Measurements from ENCODE around the gene SECTM1.

SECTM1 gene

DNA sequence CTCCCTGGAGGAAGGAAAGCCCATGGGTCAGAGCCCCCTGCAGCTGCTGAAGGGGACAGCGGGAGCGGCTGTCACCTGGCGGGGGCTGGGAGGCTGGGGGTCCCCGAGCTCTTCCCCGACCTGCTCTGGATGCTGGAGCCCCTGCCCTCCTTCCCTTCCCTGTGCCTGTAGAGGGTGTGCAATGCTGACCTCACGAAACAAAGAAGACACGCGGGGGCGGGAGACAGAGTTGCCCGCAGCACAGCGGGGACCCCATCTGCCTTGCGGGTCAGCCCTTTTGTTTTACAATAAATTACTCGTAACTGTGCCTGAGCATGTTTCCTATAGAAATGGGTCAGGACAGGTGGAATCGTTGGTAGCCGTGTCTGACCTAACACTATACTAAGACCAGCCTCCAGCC is 6.3 kb downstream of the SECTM1 start:
- FAIRE-seq, result no peak

DNA sequence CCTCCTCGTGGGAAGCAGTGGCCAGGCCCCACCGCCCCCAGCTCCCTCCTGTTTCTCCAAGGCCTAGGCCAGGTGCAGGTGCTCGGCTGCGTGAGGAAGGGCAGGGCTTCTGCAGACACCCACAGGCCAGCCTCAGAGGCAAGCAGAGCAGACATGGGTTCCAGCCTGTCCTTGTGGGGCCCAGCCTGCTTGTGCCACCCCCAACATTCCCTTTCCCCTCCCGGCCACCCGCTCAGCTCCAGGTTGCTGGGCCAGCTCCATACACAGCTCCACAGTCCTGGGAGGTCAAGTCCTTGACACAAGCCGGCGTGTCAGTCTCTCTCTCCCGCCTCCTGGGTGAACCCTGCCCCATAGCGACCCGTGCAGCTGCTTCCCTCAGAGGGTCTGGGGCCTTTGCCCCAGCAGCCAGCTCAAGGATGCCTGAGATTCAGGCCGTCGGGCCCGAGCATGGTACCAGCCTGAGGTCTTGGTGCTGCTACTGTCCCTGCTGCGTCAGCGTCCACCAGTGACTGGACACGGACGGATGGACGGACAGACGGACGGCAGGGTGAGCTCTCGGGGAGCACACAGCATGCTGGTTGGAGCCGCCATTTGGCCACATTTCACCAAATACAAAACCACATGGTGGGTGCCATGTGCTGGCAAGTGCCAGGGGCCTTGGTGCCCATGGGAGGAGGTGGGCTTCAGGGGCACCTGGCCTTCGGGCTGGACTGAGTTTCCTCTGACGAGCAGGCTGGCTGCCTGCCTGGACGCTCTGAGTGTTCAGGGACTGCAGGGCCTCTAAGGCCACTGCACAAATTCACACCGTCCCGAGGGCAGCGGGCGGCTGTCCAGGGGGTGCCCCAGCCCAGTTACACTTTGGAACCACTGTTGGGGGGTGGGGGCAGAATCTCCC is 8.0 kb downstream of the SECTM1 start:
- FAIRE-seq, result no peak

DNA sequence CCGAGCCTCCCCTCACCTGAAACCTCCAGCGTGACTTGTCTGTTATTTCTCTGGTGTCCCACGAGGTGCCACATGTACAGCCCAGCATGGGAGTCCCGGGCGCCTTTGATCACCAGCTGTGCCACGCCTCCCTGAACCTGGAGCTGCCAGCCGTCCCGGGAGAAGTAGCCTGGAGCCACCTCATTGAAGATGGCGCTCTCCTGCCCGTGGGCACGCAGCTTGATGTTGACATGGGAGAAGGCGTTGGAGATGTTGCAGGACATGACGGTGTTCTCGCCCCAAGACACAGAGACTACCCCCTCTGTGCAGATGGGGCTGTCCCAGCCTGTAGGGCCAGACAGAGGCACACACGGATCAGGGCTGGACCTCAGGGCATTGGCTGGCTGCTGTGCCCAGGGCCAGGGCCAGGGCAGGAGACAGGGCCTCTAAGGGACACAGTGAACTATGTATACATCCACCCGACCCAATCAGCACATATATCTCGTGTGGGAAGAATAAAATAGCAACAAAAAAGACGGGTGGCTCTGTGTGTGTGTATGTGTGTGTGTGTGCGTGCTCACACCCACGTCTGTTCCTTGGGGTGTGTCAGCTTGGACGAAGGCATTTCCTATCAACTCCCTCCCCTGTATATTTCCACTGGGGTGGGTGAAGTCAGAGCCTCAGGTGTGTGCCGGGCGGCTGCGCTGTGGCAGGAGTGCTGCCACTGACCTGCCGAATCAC is 8.8 kb downstream of the SECTM1 start:
- FAIRE-seq, result no peak

DNA sequence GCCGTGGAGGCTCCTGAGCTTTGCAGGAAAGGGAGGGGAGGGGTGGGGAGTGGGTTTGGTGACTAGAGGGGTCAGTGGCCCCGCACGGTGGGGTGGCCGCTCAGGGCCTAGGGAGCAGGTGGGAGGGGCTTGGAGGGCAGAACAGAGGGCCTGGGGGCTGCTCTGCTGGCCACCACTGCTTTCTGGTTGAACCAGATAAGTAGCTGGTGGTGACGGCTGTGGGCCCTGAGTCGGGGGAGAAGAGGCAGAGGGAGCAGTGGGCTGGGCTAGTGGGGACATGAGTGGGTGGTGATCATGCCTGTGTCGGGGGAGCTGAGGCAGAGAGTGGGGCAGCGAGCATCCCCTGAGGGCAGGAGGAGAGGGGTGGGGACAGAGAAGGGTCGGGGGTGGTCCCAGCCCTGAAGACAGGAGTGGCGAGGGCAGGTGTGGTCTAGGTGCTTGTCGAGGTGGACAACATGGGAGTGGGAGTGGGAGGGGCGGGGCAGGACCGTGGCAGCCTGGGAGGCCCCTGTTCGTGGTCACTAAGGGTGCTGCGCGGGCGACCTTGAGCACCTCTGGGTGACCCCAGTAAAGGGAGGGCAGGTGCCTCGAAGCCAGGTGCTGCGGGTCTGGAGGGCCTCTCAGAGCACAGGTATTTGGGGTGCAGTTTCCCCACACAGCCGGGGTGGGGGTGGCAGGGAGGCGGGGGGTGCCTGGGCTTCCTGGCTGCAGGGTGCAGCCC is 9.9 kb downstream of the SECTM1 start:
- no peak for FAIRE-seq

DNA sequence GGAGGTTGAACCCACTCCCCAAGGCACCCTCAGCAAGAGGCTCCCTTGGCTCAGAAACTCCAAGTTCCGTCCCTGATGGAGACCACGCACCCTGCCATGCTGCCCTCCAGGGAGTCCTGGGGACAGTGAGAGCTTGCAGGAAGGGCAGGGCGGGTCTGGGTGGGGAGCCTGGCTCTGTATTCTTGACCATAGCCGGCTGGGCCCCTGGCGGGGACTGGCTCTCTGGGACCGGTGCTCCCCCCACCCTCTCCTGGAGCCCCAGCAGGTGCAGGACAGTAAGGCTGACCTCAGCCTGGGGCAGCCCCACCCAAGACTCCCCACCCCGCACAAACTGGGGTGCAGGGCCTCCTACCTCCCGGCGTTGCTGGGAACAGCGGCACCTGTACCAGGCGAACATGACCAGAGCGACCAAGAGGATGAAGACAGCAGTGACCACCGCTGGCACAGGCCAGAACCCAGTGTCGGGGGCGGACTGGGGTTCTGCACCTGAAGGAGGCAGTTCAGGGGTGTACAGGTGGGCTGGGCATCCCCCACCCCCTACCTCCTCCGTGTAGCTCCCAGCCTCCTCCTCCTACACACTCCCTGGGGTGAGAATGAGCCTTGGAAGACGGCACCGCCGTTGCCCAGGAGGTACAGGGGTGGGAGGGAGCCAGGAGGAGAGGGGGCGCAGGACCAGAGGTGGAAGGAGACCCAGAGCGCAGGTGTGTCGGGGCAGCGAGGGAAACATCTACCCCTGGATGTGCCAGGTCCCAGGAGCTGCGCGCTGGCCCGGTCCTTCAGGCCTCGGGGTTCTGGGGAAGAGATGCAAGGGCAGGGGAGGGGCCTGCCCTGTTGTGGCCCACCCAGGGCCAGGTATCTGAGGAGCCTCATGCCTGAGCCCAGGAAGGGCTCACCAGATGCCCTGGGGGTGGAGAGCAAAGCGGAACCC is 10.8 kb downstream of the SECTM1 start:
- FAIRE-seq, result no peak

DNA sequence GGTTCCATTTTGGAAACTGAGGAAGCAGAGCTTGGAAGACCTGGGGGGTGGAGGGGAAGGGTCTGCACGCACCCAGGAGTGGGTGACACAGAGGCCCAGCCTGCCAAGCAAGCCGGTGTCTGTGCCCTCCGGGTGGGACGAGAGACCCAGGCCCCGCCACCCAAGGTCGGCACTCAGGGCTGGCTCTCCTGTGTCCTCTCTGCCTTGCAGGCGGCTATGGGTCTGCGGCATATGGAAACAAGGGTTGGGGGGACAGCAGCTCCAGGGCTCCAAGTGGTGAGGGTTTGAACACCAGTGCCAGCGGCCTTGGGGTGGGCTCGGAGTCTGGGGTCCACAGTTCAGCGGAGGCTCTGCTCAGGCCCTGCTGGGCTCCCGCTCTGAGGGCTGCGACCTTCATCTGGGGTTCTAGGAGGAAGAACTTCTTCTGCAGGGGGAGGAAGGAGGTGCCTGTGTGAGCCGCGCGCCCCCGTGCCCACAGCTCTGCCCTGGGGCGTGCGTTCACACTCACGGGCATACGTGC is 11.6 kb downstream of the SECTM1 start:
- FAIRE-seq, result no peak

DNA sequence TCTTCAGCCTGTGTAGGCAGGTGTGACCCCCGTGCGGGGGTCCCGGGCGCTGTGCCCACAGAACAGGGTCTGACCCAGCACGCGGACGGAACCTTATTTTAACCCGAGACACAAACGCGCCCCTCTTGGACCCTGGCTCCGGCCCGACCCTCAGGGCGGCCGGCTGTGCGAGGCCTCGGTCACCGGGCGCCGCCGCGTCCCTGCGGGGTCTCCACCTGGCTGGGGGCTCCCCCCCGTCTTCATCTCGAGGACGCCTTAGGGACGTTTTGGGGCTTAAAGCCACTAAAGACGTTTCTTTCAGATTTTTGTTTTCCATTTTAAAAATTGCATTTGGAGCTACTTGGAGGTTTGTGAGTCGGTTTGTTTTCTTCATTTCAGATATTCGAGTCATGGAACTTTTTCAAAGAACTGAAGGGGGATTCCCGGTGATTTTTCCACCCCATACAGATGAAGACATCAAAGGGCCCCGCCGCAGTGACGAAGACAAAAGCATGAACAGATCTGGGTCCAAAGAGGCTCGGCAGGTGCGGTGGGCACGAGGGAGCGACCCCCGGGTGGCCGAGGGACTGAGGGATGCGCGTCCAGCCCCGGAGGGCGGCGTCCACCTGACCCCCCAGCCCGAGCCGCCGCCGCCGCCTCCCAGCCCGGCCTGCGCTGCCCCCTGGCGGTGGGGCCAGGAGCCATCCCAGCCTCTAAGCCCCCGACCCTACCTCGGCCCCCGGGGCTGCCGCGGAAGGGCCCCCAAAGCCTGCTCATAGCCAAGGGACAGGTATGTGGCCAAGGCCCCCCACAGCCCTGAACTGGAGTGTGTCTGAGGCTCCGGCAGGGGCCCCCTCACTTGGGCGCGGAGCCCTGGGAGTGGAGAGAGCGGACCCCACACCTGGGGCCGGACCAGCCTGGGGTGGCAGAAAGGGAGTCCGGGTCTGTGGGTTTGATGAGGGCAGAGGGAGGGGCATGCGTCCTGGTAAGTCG is 12.3 kb downstream of the SECTM1 start:
- no peak for FAIRE-seq

DNA sequence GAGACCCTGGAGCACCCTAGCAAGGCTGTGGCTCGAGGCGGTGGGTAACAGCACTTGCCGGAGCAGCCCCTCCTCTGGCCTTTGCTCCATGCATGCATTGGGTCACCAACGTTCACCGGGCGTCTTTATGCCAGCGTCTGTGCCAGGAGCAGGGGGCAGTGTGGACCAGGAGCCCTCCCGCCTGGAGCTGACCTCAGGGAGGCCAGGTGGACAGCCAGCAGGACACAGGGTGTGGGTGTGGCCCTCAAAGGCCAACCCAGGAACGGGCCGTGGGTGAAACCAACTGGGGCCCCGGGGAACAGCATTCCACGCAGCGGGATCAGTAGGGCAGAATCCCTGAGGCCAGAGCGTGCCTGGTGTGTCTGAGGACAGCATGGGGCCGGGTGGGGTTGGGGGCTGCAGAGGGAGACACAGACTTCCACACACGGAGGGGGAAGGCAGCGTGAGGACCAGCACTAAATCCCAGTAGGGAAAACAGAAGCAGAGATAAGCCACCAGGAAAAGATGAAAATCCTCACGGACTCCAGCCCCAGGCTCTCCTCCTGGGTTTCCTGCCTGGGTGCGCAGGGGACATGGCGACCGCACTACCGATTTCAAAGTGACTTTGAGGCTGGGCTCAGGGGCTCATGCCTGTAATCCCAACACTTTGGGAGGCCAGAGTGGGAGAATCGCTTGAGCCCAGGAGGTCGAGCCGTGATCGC is 13.3 kb downstream of the SECTM1 start:
- no peak for FAIRE-seq

DNA sequence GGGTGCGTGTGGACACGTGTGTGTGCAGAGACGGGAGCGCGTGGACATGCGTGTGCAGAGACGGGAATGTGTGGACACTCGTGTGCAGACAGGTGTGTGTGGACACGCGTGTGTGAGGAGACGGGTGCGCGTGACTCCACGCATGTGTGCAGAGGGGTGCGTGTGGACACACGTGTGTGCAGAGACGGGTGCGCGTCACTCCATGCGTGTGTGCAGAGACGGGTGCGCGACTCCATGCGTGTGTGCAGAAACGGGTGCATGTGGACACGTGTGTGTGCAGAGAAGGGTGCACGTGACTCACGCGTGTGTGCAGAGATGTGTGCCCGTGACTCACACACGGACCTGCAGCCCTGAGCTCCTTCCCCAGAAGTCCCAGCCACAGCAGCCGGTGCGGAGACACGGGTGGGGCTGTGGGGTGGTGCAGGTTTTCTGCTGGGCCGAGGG is 13.9 kb downstream of the SECTM1 start:
- no peak for FAIRE-seq

DNA sequence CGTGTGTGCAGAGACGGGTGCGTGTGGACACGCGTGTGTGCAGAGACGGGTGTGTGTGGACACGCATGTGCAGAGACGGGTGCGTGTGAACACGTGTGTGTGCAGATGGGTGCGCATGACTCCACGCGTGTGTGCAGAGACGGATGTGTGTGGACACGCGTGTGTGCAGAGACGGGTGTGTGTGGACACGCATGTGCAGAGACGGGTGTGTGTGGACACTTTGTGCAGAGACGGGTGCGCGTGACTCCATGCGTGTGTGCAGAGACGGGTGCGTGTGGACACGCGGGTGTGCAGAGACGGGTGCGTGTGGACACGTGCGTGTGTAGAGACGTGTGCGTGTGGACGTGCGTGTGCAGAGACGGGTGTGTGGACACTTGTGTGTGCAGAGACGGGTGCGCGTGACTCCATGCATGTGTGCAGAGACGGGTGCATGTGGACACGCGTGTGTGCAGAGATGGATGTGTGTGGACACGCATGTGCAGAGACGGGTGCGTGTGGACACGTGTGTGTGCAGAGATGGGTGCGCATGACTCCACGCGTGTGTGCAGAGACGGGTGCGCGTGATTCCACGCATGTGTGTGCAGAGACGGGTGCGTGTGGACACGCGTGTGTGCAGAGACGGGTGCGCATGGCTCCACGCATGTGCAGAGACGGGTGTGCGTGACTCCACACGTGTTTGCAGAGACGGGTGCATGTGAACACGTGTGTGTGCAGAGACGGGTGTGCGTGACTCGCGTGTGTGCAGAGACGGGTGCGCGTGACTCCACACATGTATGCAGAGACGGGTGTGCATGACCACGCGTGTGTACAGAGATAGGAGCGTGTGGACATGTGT is 14.6 kb downstream of the SECTM1 start:
- no peak for FAIRE-seq

DNA sequence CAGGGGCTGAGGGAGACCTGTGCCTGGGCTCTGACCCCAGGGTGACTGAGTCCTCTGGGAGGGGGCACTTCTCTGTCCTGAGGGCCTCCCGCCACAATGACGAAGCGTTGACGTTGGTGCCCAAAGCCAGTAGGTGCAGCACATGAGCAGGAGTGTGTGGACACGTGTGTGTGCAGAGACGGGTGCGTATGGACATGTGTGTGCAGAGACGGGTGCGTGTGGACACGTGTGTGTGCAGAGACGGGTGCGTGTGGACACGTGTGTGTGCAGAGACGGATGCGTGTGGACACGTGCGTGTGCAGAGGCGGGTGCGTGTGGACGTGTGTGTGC is 15.4 kb downstream of the SECTM1 start:
- FAIRE-seq, result no peak

DNA sequence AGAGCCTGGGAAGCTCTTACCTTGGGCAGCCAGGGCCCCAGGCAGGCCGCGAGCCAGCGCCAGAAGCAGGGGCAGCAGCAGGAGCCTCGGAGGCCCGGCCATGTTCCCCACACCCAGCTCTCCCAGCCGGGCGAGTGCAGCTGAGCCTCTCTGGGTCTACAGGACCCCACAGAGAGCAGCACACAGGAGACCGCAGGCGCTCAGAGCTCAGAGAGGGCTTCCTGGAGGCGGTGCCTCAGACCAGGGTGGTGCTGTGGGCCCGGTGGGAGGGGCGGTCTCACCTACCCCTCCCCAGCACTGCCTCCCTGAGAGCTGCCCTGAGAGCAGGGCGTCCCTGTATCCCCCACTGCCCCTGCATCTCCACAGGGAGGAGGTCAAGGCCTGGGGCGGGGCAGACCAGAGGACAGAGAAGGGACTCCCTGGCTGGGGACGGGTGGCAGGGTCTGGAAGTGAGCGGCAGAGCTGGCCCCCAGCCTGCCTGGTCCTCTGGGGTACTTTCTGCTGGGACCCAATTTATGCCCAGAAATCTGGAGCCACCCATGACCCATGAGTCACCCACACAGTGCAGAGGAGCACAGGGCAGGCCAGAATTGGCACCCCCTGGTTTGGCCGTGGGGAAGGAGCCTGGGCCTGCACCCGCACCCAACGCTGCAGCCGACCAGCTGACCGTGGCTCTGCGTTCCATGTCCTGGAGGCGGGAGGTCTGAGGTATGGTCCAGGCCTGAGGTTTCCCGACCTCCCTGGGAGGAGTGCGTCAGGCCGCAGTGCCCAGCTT is 16.0 kb downstream of the SECTM1 start, which contains the start of gene CD7:
Gene CD7, minus strand, starts transcription at position 215 of the 775 bp plus-strand sequence. Its CDS starts 113 bp downstream, at position 102.
- FAIRE-seq, result no peak

DNA sequence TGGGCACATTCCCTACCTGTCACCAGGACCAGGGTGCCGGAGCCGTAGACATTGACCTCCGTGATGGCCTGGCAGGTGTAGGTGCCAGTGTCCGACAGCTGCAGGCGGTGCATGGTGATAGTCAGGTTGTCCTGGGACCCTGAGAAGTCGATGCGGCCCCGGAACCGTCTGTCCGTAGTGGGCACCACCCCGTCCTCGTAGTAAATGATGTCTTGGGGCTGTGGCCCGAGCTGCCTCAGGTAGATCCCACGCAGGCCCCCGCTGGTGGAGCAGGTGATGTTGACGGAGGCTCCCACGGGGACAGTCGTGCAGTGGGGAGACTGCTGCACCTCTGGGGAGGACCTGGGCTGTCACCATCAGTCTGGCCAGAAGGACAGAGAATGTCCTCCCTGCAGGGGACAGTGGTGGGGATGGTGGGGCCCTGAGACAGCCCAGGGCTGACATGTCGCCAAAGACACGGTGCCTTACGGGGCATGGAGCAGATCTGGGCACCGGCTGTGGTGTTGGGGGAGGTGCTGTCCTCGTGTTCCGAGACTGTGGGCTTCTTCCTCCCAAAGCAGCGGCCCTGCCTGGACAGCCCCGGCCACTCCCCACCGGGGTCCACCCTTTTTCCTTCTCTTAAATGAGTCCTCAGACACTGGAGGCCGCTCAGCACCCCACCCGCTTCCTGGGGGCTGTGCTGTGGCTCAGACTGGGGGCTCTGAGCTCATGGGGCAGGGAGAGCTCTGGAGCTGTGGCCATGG is 16.7 kb downstream of the SECTM1 start:
- FAIRE-seq, result no peak

DNA sequence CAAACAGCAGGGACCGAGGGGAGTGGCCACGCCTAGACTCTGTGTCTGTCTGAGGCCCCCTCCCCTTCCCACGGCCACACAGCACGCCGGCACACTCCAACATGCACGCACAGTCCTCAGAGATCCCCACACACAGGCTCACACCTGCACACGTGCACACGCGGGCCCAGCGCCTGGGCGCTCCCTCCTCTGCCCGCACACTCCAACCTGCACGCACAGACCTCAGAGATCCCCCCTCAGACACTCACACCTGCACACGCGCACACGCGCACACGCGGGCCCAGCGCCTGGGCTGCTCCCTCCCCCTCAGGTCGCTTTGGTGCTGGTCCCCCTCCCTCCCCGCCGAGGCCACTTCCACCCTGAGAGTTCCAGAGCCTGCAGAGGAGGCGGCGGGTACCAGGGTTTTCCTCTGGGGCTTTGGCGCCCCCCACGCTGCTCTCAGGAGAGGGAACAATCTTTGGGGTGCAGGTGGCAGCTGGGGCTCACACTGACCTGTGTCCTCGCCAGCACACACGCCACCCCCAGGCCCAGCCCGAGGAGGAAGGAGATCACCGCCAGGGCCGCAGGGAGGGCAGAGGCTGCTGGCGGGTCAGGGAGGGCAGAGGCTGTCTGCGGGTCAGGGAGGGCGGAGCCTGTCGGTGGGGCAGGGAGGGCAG is 17.7 kb downstream of the SECTM1 start:
- FAIRE-seq, result no peak

DNA sequence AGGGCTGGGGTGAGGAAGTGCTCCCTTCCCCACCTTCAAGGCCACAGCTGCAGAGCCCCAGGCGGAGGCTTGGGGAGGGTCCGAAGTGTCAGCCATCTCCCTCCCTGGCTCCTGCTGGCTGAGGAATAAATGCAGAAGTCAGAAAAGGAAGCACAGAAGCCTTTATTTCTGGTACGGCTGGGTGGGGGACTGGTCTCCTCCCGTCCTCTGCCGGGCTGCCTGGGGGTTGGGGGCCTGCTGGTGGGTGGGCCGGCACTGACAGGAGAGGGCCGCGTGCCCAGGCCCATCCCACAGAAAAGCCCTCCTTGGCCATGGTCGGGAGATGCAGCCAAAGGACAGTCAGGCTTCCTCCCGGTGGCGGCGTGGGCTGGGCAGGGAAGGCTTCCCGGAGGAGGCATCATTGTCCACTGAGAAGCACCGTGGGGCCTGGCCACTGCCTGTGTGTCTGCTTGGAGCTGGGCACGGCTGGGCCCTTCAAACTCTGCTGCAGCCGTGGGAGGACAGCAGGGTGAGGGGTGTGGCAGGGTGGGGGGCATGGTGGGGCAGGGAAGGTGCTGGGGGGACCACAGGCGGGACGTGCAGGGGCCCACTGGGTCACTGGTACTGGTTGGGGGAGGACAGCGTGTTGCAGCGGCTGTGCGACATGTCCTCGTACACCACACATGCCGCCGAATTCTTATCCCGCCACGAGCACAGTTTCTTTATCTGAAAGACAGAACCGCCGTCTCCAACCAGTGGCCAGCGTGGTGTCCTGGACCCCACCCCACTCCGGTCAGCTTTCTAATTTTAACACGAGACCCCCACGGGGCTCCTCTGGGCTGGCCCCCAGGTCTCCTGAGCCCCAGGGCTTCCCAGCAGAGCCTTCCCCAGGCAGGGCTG is 18.6 kb downstream of the SECTM1 start:
- no peak for FAIRE-seq
